HEK293T (cell line): ENCODE measurements around the gene ITGA2.

Experiments used
- CTCF ChIA-PET: fragments of 350-600 bp; formaldehyde crosslinking; extraction: SDS; loops from one replicate; lab custom pipeline; 2021; ENCODE audit warnings: antibody characterized with exemption, inconsistent platforms; lab: Yijun Ruan, JAX
- POLR2A ChIA-PET: fragments of 350-600 bp; formaldehyde crosslinking; extraction: SDS; loops from one replicate; lab custom pipeline; 2020; ENCODE audit warnings: antibody characterized with exemption, inconsistent platforms; lab: Yijun Ruan, JAX
- DNase-seq: peaks from one replicate; pipeline ENCODE4 v3.0.0; 2012; ENCODE audit warnings: mixed read lengths; ENCODE audit errors: extremely low spot score
- ARNT ChIP-seq: fragments of 450-650 bp; IDR thresholded peaks from 2 replicates; pipeline ENCODE4 v1.6.1; 2017; ENCODE audit warnings: mild to moderate bottlenecking
- BHLHE40 ChIP-seq: fragments of 450-650 bp; IDR thresholded peaks from 2 replicates; pipeline ENCODE4 v1.6.1; 2016; ENCODE audit warnings: mild to moderate bottlenecking, moderate library complexity, borderline replicate concordance
- CTBP1 ChIP-seq: fragments of 450-650 bp; IDR thresholded peaks from 2 replicates; pipeline ENCODE4 v1.6.1; 2016; ENCODE audit warnings: borderline replicate concordance
- ELF4 ChIP-seq: fragments of 450-650 bp; IDR thresholded peaks from 2 replicates; pipeline ENCODE4 v1.6.1; 2017; ENCODE audit warnings: antibody characterized with exemption
- FOXA1 ChIP-seq: fragments of 450-650 bp; IDR thresholded peaks from 2 replicates; pipeline ENCODE4 v1.6.1; 2016; ENCODE audit warnings: mild to moderate bottlenecking
- FOXK2 ChIP-seq: fragments of 450-650 bp; IDR thresholded peaks from 2 replicates; pipeline ENCODE4 v1.6.1; 2016; ENCODE audit warnings: mild to moderate bottlenecking
- FOXM1 ChIP-seq: fragments of 450-650 bp; IDR thresholded peaks from 2 replicates; pipeline ENCODE4 v1.6.1; 2017; ENCODE audit warnings: mild to moderate bottlenecking, borderline replicate concordance
- HDGF ChIP-seq: fragments of 450-650 bp; IDR thresholded peaks from 2 replicates; pipeline ENCODE4 v1.6.1; 2017; ENCODE audit warnings: antibody characterized with exemption, borderline replicate concordance
- L3MBTL2 ChIP-seq: fragments of 450-650 bp; conservative IDR thresholded peaks from 2 replicates; pipeline ENCODE4 v1.6.1; 2016; ENCODE audit warnings: mild to moderate bottlenecking
- LEF1 ChIP-seq: fragments of 450-650 bp; IDR thresholded peaks from 2 replicates; pipeline ENCODE4 v1.6.1; 2017; ENCODE audit warnings: mild to moderate bottlenecking, borderline replicate concordance
- NFRKB ChIP-seq: fragments of 450-650 bp; IDR thresholded peaks from 2 replicates; pipeline ENCODE4 v1.6.1; 2016; ENCODE audit warnings: mild to moderate bottlenecking, moderate library complexity
- SP1 ChIP-seq: fragments of 450-650 bp; IDR thresholded peaks from 2 replicates; pipeline ENCODE4 v1.6.1; 2017
- SUZ12 ChIP-seq: fragments of 450-650 bp; IDR thresholded peaks from 2 replicates; pipeline ENCODE4 v1.6.1; 2016; ENCODE audit warnings: mild to moderate bottlenecking
- TARDBP ChIP-seq: fragments of 450-650 bp; IDR thresholded peaks from 2 replicates; pipeline ENCODE4 v1.6.1; 2016
- ZNF384 ChIP-seq: fragments of 450-650 bp; IDR thresholded peaks from 2 replicates; pipeline ENCODE4 v1.6.1; 2016
- TF ChIP-seq, protein P1 (sequence below): fragments of 450-650 bp; IDR thresholded peaks from 2 replicates; pipeline ENCODE4 v1.6.1; 2016

ITGA2 gene

GRCh38 chr5:53089481-53089991 lies 100.4 kb downstream of the ITGA2 start:
- ChIA-PET POLR2A (no interaction called here), CTCF (interaction anchor here (1.1 kb wide), 1 partner anchor 141 kb away, joined by 5 read pairs; no protein-coding TSS in a partner anchor)
- DNase-seq = no peak
- TF ChIP-seq SUZ12 = no peak
- no peak for TF ChIP-seq ARNT
- no peak for TF ChIP-seq HDGF
- TF ChIP-seq, protein P1, sequence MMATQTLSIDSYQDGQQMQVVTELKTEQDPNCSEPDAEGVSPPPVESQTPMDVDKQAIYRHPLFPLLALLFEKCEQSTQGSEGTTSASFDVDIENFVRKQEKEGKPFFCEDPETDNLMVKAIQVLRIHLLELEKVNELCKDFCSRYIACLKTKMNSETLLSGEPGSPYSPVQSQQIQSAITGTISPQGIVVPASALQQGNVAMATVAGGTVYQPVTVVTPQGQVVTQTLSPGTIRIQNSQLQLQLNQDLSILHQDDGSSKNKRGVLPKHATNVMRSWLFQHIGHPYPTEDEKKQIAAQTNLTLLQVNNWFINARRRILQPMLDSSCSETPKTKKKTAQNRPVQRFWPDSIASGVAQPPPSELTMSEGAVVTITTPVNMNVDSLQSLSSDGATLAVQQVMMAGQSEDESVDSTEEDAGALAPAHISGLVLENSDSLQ = no peak
- no peak for TF ChIP-seq BHLHE40
- no peak for TF ChIP-seq FOXM1
- no peak for TF ChIP-seq LEF1
- no peak for TF ChIP-seq SP1

DNA sequence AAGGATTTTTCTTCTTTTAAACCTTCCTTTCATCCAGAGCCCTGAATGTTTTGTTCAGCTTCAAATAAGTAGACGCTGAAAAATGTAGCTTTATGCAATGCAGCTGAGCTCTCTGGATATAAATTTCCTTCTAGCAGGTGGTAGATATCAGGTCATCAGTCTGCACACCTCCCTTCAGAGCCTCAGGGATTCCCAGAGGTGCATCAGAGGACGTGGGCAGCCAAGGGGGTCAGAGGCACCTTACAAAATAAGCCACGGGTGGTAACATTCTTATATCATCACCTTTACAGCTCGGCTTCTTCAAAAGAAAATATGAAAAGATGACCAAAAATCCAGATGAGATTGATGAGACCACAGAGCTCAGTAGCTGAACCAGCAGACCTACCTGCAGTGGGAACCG lies 101.1 kb downstream of the ITGA2 start:
- ChIA-PET POLR2A (no interaction called here), CTCF (interaction anchor here (1.1 kb wide), 1 partner anchor 142 kb away, joined by 5 read pairs; no protein-coding TSS in a partner anchor)
- TF ChIP-seq BHLHE40 (no peak), FOXA1 (no peak), NFRKB (no peak), TARDBP (no peak), FOXM1 (no peak), SUZ12 (no peak), L3MBTL2 (no peak), SP1 (no peak)
- no peak for DNase-seq

GRCh38 chr5:53091289-53091688 lies 102.1 kb downstream of the ITGA2 start:
- no peak for TF ChIP-seq SUZ12
- no peak for TF ChIP-seq HDGF
- ChIA-PET CTCF (no interaction called here), POLR2A (no interaction called here)
- DNase-seq = no peak

GRCh38 chr5:53092242-53092641 lies 103.1 kb downstream of the ITGA2 start:
- CTCF ChIA-PET = no interaction called here
- TF ChIP-seq TARDBP = no peak
- no peak for TF ChIP-seq SUZ12
- TF ChIP-seq LEF1 = no peak
- TF ChIP-seq, protein P1 = no peak
- TF ChIP-seq ELF4 = no peak
- TF ChIP-seq HDGF = no peak
- no peak for TF ChIP-seq BHLHE40
- TF ChIP-seq FOXM1 = no peak
- POLR2A ChIA-PET = interaction anchor here (1.6 kb wide), 1 partner anchor 17 kb away, joined by 5 read pairs; the partner anchor contains the start of gene MOCS2
- DNase-seq = no peak

- TF ChIP-seq CTBP1 = no peak
- no peak for TF ChIP-seq SUZ12
- no peak for DNase-seq
- CTCF ChIA-PET = interaction anchor here (0.6 to 0.7 kb wide), 4 partner anchors 11 to 855 kb away, joined by 3 read pairs; no protein-coding TSS in a partner anchor
- POLR2A ChIA-PET = no interaction called here
Measured at GRCh38 chr5:53095217-53095616, 106.1 kb downstream of the ITGA2 start.

GRCh38 chr5:53095931-53096525 lies 106.9 kb downstream of the ITGA2 start:
- no peak for TF ChIP-seq CTBP1
- TF ChIP-seq L3MBTL2 = no peak
- TF ChIP-seq ARNT = no peak
- TF ChIP-seq LEF1 = no peak
- TF ChIP-seq SP1 = no peak
- TF ChIP-seq NFRKB = no peak
- no peak for TF ChIP-seq TARDBP
- no peak for TF ChIP-seq ZNF384
- TF ChIP-seq FOXK2 = no peak
- TF ChIP-seq ELF4 = no peak
- TF ChIP-seq FOXA1 = no peak
- no peak for TF ChIP-seq HDGF
- CTCF ChIA-PET = interaction anchor here (0.7 to 2.6 kb wide), 2 partner anchors 14 to 147 kb away, joined by 3 to 22 read pairs; partner anchors contain the start of gene MOCS2
- peak; percentile 50 for DNase-seq
- POLR2A ChIA-PET = interaction anchor here (1.0 kb wide), 1 partner anchor 14 kb away, joined by 4 read pairs; the partner anchor contains the start of gene MOCS2

- POLR2A ChIA-PET = no interaction called here
- CTCF ChIA-PET = interaction anchor here (1.0 kb wide), 1 partner anchor 151 kb away, joined by 4 read pairs; no protein-coding TSS in a partner anchor
- DNase-seq = no peak
- TF ChIP-seq SP1 (no peak), NFRKB (no peak), ELF4 (no peak), SUZ12 (no peak), BHLHE40 (no peak), ARNT (no peak), FOXA1 (no peak), L3MBTL2 (no peak), HDGF (no peak)
Measured at GRCh38 chr5:53099546-53099945, 110.4 kb downstream of the ITGA2 start.
